GM21723 (cell line): ENCODE results near the gene CTNNA2.

Experiments used
- ATAC-seq: cut with Tn5 transposase; IDR thresholded peaks from one replicate; pipeline ENCODE4 v1.9.1; 2021; ENCODE audit warnings: mild to moderate bottlenecking, moderate library complexity; ENCODE audit not compliant: unreplicated experiment

CTNNA2 gene

DNA sequence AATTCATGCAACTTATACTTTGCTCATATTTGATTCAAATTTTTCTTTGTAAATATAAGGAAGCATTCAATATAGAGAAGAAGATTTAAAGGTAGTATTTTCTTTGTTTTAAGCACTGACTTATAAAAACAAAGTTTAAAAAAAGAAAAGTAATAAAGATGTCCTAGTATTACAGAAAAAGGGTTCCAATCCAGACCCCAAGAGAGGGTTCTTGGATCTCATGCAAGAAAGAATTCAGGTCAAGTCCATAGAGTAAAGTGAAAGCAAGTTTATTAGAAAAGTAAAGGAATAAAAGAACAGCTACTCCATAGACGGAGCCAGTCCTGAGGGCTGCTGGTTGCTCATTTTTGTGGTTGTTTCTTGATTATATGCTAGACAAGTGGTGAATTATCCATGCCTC lies 267.9 kb downstream of the CTNNA2 start:
- ATAC-seq, result no peak

DNA sequence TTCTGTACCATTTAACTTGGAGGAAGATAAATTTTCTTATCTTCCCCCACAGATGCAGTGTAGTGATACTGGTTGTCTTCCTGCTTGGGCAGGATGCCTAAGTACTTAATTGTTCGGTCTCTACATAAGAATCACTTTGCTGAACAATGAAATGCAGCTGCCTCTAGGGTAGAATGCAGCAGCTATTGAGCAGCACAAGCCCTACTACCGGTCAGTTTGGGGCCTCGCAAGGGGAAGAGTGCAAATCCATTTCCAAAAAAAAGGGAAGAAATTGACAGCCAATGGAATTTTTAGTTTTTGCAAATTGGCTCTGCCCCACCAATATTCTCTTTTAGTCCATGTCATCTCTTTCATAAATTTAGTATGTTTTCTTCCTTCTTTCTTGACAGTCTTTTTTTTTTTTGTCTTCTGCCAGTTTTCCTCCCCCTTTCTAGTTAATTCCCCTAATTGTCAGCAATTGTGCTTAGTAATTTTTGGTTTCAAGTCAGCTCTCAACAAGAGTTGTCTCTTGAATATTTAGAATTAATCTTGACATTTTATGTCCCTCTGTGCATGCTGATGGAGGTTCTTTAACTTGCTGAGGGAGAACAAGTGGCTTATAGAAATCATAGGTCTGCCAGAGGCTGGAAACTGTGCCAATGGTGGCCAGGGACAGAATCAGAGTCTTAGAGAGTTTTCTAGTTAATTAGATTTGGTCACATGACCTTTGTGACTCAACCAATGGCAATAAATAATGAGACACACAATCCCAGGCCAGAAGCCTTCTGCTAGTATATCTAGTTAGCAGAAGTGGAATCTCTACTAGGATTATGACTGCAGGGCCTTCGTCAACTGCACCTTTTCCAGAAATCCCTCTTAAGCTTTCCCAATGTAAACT lies 270.0 kb downstream of the CTNNA2 start:
- ATAC-seq, result no peak

DNA sequence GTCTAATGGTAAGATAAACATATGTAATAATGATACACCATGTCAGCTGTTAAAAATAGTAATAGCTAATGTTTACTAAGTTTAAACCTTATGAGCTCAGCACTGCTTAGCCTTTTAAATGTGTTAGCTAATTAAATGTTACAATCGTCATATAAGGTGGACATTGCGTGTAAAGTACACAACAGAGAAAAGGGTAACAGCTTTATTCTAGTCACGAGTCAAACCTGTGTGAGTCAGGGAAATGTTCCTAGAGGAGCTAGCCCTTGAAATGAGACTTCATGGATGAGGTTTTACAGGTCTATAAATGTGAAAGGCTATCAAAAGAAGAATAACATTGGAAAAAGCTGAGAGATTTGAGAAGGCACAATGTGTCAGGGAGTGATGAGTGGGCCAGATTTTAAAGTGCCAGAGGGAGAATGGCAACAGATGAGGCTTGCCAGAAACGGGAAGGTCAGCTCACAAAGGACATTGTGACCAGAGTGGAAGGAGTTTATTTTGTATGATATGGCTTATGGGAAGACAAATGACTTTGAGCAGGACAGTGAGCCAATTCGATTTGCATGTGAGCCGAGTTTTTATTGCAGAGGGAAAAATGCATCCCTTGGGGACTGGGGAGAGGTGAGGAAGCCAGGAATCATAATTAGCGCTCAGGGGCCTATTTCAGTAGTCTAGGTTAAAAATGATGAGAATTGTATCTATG lies 276.3 kb downstream of the CTNNA2 start:
- ATAC-seq, result no peak

DNA sequence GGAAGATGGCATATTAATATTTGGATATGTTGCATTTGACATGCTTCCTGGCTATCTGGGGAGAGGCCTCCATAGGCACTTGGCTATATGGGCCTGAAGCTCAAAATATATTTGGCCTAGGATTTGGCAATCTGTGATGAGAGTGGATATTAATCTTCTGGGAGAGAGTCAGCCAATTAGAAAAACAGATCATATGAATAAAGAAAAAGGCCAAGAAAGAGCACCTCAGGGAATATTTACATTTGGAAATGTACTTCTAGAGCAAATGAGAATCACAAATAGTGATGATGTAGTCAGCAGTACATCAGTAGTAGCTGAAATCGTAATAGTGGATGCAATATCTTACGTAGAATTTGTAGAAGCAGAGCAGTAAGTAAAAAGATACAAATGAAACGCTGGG lies 277.0 kb downstream of the CTNNA2 start:
- ATAC-seq, result no peak

DNA sequence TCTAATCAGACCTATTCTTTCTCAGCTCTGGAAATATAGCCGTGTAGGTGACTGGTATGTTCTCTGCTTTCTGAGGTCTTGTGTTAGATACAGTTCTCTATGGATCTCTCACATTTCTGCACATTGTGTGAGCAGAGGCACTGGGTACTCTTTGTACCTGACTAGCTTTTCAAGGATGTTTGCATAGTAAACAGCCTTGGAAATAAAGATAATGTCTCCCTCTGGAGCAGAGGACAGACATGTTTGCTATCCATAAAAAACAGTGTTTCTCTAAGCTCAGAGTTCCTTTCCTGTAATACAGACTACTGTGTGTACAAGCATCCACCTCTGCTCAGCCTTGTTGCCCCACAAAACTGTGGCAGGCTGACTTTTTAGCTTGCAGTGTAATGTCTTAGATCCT lies 279.2 kb downstream of the CTNNA2 start:
- no peak for ATAC-seq

DNA sequence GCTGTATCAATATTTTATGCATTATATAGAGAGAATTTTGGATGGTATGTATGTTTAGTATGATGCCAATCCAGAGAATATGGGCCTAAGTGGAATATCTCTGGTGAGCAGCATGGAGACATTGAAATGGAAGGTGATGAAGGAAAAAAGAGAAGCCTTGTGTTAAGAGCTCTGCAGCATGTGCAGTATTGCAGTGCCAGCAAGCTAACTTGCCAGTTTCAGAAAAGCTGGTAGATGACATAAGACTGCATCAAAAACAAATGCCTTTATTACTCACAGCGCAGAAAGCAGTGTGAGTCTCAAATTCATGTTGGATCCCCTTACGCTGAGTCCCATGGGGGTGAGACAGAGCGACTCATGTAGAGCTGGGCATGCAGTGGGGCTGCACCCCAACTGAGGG lies 280.2 kb downstream of the CTNNA2 start:
- no peak for ATAC-seq

DNA sequence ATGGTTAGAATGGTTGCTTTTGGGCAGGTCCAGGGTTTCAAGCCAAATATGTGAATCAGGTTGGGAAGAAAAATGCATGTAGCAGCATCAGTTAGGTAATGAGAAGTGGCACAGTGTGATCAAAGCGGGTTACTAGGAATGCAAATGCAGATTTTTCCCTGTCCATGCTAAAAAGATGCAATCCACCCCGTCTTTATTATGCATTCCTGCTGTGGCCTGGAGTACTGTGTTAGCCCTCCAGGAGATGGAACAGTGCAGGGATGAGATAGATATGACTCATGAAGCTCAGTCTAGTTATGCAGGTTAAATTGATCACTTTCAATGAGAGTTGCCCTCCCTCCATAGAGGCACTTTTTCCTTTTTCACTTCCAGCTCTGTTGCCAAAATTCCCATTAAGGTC lies 283.8 kb downstream of the CTNNA2 start:
- ATAC-seq, result no peak

DNA sequence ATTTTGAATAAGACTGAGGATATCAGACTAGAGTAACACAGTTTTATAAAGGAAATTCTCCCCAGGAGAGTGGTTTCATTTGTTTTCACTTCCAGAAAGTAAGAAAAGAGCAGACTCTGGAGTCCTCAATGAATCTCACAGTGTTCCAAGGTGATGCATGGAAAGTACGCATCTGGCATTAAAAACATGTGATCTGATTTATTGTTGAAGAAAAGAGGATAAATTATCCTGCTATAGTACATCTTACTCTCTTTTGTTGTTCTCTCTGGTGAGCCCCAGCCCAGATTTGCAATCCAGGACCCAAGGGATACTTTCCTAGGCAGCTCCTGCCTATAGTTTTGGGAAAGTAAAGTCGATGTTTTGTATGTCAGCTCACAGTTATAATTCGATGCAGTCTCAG lies 285.9 kb downstream of the CTNNA2 start:
- ATAC-seq, result no peak

DNA sequence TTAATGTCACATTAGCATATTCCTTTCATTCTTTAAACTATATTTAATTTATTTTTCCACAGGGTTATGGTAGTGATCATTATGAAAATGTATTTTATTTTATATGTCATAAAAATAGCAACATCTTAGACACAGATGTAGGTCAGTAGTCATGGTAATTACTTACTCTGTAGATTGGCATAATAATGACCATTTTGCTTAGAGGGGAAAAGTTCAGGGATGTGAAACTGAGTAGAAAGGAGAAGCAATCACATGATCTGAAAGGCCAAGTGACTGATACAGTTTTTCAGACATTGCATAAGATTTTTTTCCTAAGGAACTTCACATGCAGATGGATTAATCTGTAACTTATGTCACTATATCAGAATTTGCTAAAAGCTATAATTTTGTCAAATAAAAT lies 286.9 kb downstream of the CTNNA2 start:
- no peak for ATAC-seq

DNA sequence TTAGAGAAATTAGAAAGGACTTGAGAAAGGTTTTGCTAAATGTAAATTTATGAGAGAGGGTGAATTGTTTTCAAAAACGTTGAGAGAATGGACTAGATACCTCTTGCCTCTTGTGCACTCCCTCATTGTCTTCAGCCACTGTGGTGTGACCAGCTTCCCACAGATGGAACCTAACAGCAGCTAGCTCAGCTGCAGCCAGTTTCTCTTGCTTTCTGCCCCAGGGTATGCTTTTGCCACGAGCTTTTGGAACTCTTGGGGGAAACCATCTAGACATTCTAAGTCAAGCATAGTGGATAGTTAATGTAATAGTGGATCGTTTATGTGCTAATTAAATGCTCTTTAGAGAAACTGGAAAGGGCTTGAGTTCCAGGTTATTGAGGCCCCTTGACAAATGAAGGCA lies 288.2 kb downstream of the CTNNA2 start:
- ATAC-seq, result no peak

DNA sequence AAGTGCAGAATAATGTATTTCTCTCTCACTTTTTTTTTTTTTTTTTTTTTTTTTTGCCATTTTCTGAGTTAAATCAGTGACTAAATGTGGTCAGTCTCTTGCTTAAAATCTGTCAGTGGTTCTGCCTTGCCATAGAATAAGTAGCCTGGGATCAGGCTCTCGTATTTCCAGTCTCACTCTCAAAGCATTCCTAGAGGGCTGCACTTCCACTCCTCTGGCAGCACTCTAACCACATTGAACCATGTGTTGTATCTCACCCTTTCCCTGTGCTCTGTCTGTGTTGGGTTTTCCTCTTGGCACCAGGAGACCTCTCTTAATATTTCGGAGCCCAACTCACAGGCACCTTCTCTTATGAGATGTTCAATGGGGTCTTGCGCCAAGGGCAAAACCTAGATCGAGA lies 304.4 kb downstream of the CTNNA2 start:
- no peak for ATAC-seq

DNA sequence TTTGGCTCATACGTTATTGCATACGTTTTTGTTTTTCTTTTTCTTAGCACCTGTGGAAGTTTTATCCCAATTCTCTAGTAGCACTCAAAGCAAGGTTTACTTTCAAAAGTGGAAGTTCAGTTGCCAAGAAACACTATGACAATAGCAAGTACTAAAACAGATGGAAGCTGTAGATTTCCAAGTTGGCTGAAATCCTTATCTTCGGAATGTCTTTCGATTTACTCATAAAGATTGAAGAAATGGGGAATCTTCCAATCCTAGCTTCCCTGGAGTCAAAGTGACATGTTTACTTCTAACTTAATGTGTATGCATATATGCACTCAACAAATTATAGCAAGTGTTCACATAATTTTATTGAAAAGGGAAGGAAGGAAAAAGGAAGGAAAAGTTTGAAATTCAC lies 307.4 kb downstream of the CTNNA2 start:
- ATAC-seq, result no peak

DNA sequence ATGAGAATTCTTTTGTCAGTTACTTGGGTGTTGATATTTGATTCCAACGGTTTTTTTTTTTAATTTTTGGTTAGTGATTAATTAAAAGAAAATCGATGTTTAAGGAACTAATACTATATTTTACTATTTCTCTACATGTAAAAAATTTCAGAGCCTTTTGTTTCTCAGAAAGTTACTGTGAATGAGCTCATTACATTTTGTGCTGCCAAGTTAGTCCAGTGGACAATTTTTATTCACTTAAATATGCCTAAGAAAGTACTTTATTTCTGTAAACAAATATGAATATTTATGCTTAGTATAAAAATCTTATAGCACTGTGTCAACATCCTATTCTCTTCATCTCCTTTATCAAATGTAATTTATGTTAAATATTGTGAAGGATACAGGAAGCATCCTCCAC lies 309.3 kb downstream of the CTNNA2 start:
- no peak for ATAC-seq

DNA sequence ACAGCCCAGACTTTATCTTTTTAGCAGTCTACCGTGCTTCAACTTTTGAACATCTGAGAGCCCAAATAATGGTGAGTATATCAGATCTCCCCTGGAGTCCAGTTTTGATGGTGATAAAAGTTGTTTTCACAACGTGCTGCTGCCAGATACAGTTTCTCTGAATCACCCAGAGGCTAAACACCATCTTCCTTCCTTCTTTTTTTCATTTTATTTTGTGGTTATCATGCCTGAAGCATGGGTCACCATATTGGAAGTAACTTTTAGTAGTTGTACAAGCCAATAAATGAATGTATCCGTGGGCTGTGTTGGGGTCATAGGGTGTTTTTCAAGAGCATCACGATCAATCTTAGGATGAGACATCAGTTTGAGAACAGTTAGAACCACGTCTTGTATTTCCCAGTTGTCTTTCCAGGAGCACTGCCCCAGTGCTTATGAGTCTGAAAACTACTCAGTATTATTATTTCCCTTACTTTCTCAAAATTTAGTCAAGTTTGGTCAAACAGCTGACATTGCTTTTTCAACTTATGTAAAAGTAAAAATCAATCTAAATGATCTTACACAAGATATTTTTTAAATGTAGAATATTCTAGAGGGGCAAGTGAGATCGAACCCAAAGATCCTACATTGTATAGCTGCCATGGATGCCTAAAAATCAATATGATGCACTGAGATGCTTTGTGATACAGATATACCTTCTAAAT lies 311.4 kb downstream of the CTNNA2 start:
- no peak for ATAC-seq

DNA sequence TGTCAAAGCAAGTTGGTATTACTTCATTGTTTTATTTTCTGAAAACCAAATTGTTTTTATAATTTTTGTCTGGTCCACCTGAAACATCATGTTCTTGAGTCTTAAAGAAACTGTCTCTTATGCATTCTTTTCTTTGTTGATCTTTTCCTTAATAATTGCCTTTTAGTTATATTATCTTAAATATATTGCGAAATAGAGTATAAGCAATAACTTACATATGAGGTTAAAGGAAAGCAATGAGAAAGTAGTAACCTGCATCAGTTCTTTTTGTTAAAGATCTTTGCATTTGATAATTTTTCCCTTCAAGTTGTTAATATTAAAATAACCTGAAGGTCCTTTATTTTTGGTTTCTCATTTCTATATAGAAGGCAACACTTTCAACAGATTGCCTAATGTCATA lies 315.0 kb downstream of the CTNNA2 start:
- no peak for ATAC-seq

DNA sequence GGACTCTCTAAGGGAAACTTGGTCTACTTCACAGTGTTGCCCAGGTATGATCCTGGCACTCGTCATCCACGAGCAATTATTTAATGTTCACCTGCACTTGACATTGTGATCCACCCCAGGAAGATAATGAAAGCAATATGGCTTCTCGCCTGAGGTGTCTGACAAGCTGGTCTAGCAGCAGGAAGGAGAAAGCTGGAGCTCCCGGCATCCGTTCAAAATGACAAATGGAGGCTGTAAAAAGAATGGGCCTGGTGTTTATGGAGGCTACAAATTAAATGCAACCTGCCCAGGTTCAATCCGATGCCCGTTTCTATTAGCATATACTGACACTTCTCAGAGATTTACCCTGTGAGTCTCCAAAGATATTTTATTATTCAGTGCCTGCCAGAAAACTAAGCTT lies 317.6 kb downstream of the CTNNA2 start:
- ATAC-seq, result no peak

DNA sequence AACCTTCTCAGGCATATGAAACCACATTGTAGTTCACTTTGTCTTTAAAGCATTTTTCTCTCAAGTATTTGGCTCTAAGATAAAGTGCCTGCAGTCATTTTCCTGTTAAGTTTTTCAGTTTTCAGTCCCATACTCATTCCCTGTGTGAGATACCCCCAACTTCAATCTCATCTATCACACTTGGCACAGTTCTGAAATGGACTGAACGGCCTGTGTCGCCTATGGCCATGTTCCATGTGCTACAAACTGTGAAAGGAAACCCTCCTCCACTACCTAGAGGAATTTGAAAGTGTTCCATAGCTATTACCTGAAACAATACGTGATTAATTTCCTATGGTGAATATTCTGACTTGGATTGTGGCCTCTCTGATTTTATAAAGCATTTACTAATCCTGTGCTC lies 319.1 kb downstream of the CTNNA2 start:
- ATAC-seq, result no peak

DNA sequence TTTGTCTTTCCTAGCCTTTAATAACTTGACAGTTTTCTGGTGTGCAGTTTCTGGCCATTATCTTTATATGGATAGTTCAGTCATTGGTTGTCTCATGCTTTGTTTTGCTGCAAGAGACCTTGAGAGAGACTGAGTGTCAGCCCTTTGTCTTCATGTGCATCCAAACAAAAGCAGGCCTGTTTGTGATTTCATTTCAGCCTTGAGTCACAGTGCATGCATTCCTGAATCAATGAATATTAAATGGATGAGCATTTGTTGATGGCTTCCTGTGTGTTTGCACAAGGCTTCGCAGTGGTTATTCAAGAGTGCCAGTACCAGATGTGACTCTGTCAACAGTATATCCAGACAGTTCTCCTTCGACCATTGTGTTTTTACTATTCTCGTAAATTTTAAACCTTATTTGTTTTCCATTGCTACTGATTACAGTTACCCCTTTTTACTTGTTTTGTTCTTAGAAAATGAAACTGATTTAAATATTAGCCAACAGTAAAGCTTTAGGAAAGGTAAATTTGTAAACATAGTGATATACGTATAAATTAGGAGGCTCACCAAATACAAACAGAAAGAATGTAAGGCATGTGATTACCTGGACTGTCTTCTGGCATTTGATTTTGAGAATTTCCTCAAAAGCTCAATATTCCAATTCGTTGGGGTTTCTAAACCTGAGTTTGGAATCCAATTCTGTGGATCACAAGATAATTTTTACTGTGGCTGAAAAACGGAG lies 319.8 kb downstream of the CTNNA2 start:
- ATAC-seq, result no peak

DNA sequence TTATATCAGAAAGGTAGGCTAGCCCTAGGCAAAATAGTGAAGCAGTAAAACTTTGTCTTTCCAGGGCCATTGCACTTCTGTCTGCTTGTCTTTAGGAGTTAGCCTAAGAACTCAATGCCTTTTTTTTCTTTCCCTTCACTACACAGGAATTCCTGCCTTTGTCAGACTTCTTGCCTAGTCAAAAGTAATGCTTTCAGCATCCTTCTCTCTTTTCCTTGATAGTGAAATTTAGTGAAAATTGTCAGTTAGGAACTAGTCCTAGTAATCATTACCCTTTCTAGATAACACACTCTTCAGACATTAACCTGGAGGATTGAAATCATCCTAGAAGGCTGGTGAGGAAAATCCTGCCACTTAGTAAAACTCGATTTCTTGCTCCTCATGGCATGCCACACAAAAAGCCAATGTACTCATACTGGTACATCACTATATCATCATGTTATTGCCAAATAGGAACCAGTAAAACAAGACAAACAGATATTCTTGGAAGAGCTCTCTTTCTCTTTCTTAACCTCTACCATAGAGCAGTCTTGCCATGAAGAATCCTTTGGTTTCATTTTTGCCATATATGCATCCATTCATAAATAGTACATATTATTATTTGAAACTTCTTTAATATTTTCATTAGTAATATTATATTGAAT lies 320.5 kb downstream of the CTNNA2 start:
- no peak for ATAC-seq

DNA sequence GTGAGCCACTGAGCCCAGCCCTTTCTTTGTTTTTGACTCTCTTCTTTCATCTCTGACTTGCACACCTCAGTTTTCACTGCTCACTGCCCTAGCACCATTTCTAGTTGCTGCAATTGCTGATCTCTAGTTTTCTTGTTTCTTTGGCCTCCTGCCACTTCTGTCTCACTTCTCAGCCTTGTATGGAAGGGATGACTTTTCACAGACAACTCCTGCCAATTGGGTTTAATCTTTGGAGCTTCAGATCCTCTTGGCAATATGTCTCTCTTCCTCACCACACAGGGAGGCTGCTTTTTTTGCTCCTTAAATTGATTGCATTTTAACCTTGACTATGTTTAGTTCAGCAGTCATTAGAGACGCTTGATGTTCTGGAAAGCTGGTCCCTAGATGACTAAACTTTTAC lies 323.1 kb downstream of the CTNNA2 start:
- no peak for ATAC-seq

DNA sequence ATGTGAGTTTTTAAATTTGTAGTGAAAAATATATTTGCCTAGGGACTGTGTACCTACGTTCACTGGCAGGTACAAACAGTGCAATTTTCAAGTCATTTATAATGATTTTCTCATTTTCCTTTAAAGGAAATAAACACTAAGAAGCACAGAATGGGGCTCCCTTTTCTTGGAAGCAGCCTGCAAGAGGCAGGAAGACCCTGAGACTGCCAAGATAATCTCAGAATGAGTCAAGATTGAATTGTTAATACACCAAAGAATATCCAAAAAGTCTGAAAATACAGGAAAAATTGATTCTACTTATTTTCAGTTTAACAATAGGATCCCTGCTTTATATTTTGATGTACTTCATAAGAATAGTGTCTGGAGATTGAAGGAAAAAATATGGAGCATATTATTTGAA lies 331.2 kb downstream of the CTNNA2 start:
- no peak for ATAC-seq
